Measurements from ENCODE around the gene PTPRS. TPM values are rescaled to one million over a fixed set of nuclear protein-coding genes. Genes with fewer than 3 reads are reported as not detected.

Gene PTPRS
- total and polyA plus RNA-seq, 10 donors, result 1.2 to 77.9 (median 44.9) TPM

GRCh38 chr19:5380215-5380919, 39.8 kb upstream of the PTPRS start:
- Histone ChIP-seq H3K4me3 (no peak overlapping the region), H3K27ac (no peak overlapping the region), H3K4me1 (no peaks in the 10 kb centered on the region), H3K9me3 (peaks cover 4 to 48% (median 45%) of the 10 kb centered on the region in 8 donors), H3K36me3 (no peaks in the 10 kb centered on the region), H3K27me3 (replicated peaks in 1 of 7) (peaks cover 0 to 21% (median 0%) of the 10 kb centered on the region in 7 donors)
- intact Hi-C loops (cut with DNase I; ENCODE audit: low total_unique reads), result no loop called here
- TF ChIP-seq CTCF (IDR thresholded peaks at IDR 0.05 in 8 of 11, conservative IDR thresholded peaks at IDR 0.05 in 3 of 11) (no peak), POLR2AphosphoS5 (IDR thresholded peaks at IDR 0.05) (no peak), POLR2A (IDR thresholded peaks at IDR 0.05) (no peak)
- WGBS, 5 donors, result 86 to 95% (median 90%) methylated on average over 9 of the region's 9 CpGs
- DNase-seq, result no peak

- WGBS, 5 donors, result 77 to 91% (median 90%) methylated on average over 4 of the region's 4 CpGs
- no peak overlapping the region for H3K27ac ChIP-seq
- DNase-seq, result no peak
- H3K4me1 ChIP-seq, result no peaks in the 10 kb centered on the region
- H3K27me3 ChIP-seq (replicated peaks in 1 of 7), result peaks cover 0 to 13% (median 0%) of the 10 kb centered on the region in 7 donors
- no peak for TF ChIP-seq CTCF (IDR thresholded peaks at IDR 0.05 in 8 of 11, conservative IDR thresholded peaks at IDR 0.05 in 3 of 11)
- TF ChIP-seq POLR2A (IDR thresholded peaks at IDR 0.05), result no peak
- TF ChIP-seq POLR2AphosphoS5 (IDR thresholded peaks at IDR 0.05), result no peak
- intact Hi-C loops (cut with DNase I; ENCODE audit: low total_unique reads), result no loop called here
- no peak overlapping the region for H3K4me3 ChIP-seq
- H3K9me3 ChIP-seq, result peaks cover 4 to 25% (median 18%) of the 10 kb centered on the region in 8 donors
- no peaks in the 10 kb centered on the region for H3K36me3 ChIP-seq
Measured at GRCh38 chr19:5376928-5377327, 36.3 kb upstream of the PTPRS start.

GRCh38 chr19:5372572-5373200, 32.1 kb upstream of the PTPRS start:
- intact Hi-C loops (cut with DNase I; ENCODE audit: low total_unique reads), result no loop called here
- H3K9me3 ChIP-seq, result no peaks in the 10 kb centered on the region
- TF ChIP-seq CTCF (IDR thresholded peaks at IDR 0.05 in 8 of 11, conservative IDR thresholded peaks at IDR 0.05 in 3 of 11) (no peak), POLR2AphosphoS5 (IDR thresholded peaks at IDR 0.05) (no peak), POLR2A (IDR thresholded peaks at IDR 0.05) (no peak)
- no peaks in the 10 kb centered on the region for H3K4me1 ChIP-seq
- no peak overlapping the region for H3K4me3 ChIP-seq
- no peak for DNase-seq
- H3K36me3 ChIP-seq, result no peaks in the 10 kb centered on the region
- no peak overlapping the region for H3K27ac ChIP-seq
- 78 to 95% (median 89%) methylated on average over 4 of the region's 4 CpGs for whole genome bisulfite sequencing, 5 donors
- peaks cover 0 to 48% (median 0%) of the 10 kb centered on the region in 7 donors for H3K27me3 ChIP-seq (replicated peaks in 1 of 7)

DNA sequence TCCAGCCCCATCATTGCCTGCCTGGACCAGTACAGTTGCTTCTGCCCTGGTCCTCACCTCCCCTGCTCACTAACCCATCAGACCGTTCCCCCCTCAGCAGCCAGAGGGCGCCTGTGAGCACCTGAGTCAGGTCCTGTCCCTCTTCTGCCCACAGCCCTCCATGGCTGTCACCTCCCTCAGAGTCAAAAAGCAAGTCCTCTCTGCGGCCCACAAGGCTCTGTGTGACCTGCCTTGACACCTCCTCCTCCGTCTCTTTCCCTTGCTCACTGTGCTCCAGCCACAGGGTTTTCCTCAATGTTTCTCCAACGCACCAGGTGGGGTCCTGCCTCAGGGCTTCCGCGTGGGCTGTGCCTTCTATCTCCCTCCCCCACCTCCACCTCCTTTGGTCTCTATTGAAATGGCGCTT, 29.4 kb upstream of the PTPRS start:
- WGBS, 5 donors, result 32 to 37% (median 33%) methylated on average over 8 of the region's 8 CpGs
- no peaks in the 10 kb centered on the region for H3K36me3 ChIP-seq
- intact Hi-C loops (cut with DNase I; ENCODE audit: low total_unique reads), result no loop called here
- TF ChIP-seq POLR2A (IDR thresholded peaks at IDR 0.05) (no peak), POLR2AphosphoS5 (IDR thresholded peaks at IDR 0.05) (no peak), CTCF (IDR thresholded peaks at IDR 0.05 in 8 of 11, conservative IDR thresholded peaks at IDR 0.05 in 3 of 11) (peak in 8 of 11 experiments; percentile 24 to 63 (median 49))
- H3K27me3 ChIP-seq (replicated peaks in 1 of 7), result peaks cover 0 to 57% (median 0%) of the 10 kb centered on the region in 7 donors
- no peak overlapping the region for H3K27ac ChIP-seq
- DNase-seq, result peak; percentile 77
- no peaks in the 10 kb centered on the region for H3K4me1 ChIP-seq
- H3K9me3 ChIP-seq, result no peaks in the 10 kb centered on the region
- no peak overlapping the region for H3K4me3 ChIP-seq
